ENCODE results near the gene ITSN1. TPM values are rescaled to one million over a fixed set of nuclear protein-coding genes. Genes with fewer than 3 reads are reported as not detected.

Gene ITSN1
- total and polyA plus RNA-seq, 2 experiments from 2014 or later, result 35.5 to 57.1 TPM

DNA sequence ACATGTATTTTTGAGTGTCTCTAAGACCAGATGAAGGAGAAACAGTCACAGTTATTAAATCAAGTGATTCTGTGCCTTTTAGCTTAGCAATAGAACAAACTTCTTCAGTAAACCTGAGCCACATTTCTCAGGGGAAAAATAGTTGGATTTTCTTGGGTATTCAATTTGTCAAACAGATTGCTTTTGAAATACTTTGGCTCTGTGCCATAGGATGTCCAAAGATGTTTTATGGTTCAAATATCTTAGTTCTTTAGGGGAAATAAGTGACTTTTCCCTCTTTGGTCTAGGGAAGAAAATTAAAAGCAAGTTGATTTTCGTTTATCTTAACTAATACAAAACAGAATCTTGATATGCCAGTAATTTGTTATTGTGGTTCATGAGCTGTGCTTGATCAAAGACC lies 147.4 kb downstream of the ITSN1 start:
- Histone ChIP-seq H3K9me3 (ENCODE audit: low read depth) (no peaks in the 10 kb centered on the region), H3F3A (ENCODE audit: insufficient read depth) (no peaks in the 10 kb centered on the region), H3K36me3 (ENCODE audit: low read depth) (peaks cover 14% of the 10 kb centered on the region; the same call in 1 of the 2 replicates), H3K27me3 (replicated peaks; ENCODE audit: insufficient read depth) (no peaks in the 10 kb centered on the region), H4K20me1 (ENCODE audit: insufficient read depth) (no peaks in the 10 kb centered on the region), H3K79me2 (ENCODE audit: insufficient read depth) (0 out of 2 replicates have a peak, but pooled peaks cover 6% of the 10 kb centered on the region), H3K4me2 (ENCODE audit: unreplicated experiment) (no peak overlapping the region), H3K4me1 (ENCODE audit: insufficient read depth) (no peaks in the 10 kb centered on the region), H3K9me2 (ENCODE audit: insufficient read depth) (no peaks in the 10 kb centered on the region), H3K9ac (no peak overlapping the region), H3K27ac (no peak overlapping the region), H3K4me3 (no peak overlapping the region), H2AFZ (no peak overlapping the region)
- in situ Hi-C loops (cut with MboI), result no loop called here
- WGBS, 2 experiments (ENCODE audit: low coverage in 1 of 2, low lambda C conversion rate in 2 of 2, missing lambda C conversion rate in 2 of 2), result 13 to 15% methylated on average over 1 of the region's 1 CpG
- TF ChIP-seq EZH2phosphoT487 (IDR thresholded peaks at IDR 0.05; ENCODE audit: insufficient read depth, low read depth) (no peak), EZH2 (IDR thresholded peaks at IDR 0.05; ENCODE audit: insufficient read depth, poor library complexity, severe bottlenecking) (no peak)
- no peak for DNase-seq

DNA sequence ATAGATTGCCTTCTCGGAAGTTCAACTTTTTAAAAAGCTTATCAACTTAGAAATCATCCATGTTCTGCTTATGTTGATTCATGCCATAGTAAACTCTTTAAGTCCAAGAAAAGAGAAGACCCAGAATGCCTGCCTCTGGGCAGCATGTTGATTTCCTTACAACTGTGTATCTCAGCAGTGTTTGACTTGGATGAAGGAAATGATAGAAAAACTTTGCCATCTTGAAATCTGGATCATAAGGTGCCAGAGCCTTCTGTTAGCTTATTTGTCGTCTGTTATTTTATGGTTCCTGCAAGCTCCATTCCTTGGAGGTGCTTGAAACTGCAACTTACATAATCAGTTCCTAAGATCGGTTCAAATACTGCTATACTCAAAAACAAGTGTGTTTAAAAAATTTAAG lies 148.8 kb downstream of the ITSN1 start:
- no peak overlapping the region for H3K9ac ChIP-seq
- no peak overlapping the region for H3K4me3 ChIP-seq
- no peaks in the 10 kb centered on the region for H3K9me3 ChIP-seq (ENCODE audit: low read depth)
- no peaks in the 10 kb centered on the region for H3K4me1 ChIP-seq (ENCODE audit: insufficient read depth)
- H2AFZ ChIP-seq, result no peak overlapping the region
- no peaks in the 10 kb centered on the region for H3F3A ChIP-seq (ENCODE audit: insufficient read depth)
- in situ Hi-C loops (cut with MboI), result no loop called here
- peaks cover 24% of the 10 kb centered on the region for H3K36me3 ChIP-seq (ENCODE audit: low read depth)
- no peak for DNase-seq
- WGBS, 2 experiments (ENCODE audit: low coverage in 1 of 2, low lambda C conversion rate in 2 of 2, missing lambda C conversion rate in 2 of 2), result 76 to 79% methylated on average over 3 of the region's 3 CpGs
- no peaks in the 10 kb centered on the region for H4K20me1 ChIP-seq (ENCODE audit: insufficient read depth)
- no peak overlapping the region for H3K4me2 ChIP-seq (ENCODE audit: unreplicated experiment)
- no peaks in the 10 kb centered on the region for H3K9me2 ChIP-seq (ENCODE audit: insufficient read depth)
- no peaks in the 10 kb centered on the region for H3K79me2 ChIP-seq (ENCODE audit: insufficient read depth)
- TF ChIP-seq EZH2 (IDR thresholded peaks at IDR 0.05; ENCODE audit: insufficient read depth, poor library complexity, severe bottlenecking) (no peak), EZH2phosphoT487 (IDR thresholded peaks at IDR 0.05; ENCODE audit: insufficient read depth, low read depth) (no peak)
- no peak overlapping the region for H3K27ac ChIP-seq
- no peaks in the 10 kb centered on the region for H3K27me3 ChIP-seq (replicated peaks; ENCODE audit: insufficient read depth)

DNA sequence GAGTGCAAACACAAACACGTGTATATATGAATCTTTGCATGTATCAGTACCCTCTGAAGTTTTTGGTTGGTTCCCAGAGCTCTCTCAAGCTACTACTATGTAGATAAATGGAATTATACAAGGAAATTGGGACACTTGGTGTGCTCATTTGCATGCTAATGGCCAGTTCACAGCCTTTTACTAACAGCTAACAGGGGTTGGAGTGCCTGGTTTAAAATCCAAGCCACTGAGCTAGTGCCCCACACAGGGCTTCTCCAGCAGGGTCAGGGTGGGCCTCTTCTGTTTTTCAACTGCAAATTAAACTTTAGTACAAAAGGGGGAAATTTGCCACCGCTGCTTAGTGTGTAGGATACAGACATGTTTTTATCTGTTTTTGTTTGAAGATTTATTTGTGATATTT lies 152.3 kb downstream of the ITSN1 start:
- no peak for TF ChIP-seq EZH2phosphoT487 (IDR thresholded peaks at IDR 0.05; ENCODE audit: insufficient read depth, low read depth)
- TF ChIP-seq EZH2 (IDR thresholded peaks at IDR 0.05; ENCODE audit: insufficient read depth, poor library complexity, severe bottlenecking), result no peak
- in situ Hi-C loops (cut with MboI), result no loop called here
- H3K79me2 ChIP-seq (ENCODE audit: insufficient read depth), result no peaks in the 10 kb centered on the region
- H3K27ac ChIP-seq, result no peak overlapping the region
- no peaks in the 10 kb centered on the region for H3K4me1 ChIP-seq (ENCODE audit: insufficient read depth)
- H4K20me1 ChIP-seq (ENCODE audit: insufficient read depth), result no peaks in the 10 kb centered on the region
- peaks cover 16% of the 10 kb centered on the region for H3K36me3 ChIP-seq (ENCODE audit: low read depth)
- no peaks in the 10 kb centered on the region for H3K27me3 ChIP-seq (replicated peaks; ENCODE audit: insufficient read depth)
- H2AFZ ChIP-seq, result no peak overlapping the region
- H3K9me2 ChIP-seq (ENCODE audit: insufficient read depth), result no peaks in the 10 kb centered on the region
- WGBS, 2 experiments (ENCODE audit: low coverage in 1 of 2, low lambda C conversion rate in 2 of 2, missing lambda C conversion rate in 2 of 2), result 79 to 81% methylated on average over 2 of the region's 2 CpGs
- no peak overlapping the region for H3K4me2 ChIP-seq (ENCODE audit: unreplicated experiment)
- no peak overlapping the region for H3K4me3 ChIP-seq
- no peak overlapping the region for H3K9ac ChIP-seq
- no peaks in the 10 kb centered on the region for H3F3A ChIP-seq (ENCODE audit: insufficient read depth)
- H3K9me3 ChIP-seq (ENCODE audit: low read depth), result no peaks in the 10 kb centered on the region
- DNase-seq, result no peak

DNA sequence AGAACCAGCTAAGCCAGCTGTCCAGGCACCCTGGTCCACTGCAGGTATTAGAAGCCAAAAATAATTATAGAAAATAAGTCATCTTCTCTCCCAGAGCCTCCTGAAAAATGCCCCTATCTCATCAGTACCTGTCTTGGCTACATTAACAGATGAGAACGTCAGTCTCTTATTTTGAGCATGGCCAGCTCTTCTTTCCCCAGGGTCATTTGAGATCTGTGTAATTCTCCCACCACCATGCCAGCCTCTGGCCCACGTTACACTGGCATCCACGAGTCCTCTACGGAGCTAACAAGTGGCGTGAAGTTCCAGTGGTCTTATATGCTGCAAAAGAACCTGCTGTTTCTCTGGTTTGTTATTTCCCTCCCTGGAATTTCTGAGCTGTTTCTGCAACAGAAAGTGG lies 155.3 kb downstream of the ITSN1 start:
- H3F3A ChIP-seq (ENCODE audit: insufficient read depth), result peaks cover 13% of the 10 kb centered on the region
- peaks cover 22% of the 10 kb centered on the region for H3K36me3 ChIP-seq (ENCODE audit: low read depth)
- no peak for TF ChIP-seq EZH2 (IDR thresholded peaks at IDR 0.05; ENCODE audit: insufficient read depth, poor library complexity, severe bottlenecking)
- TF ChIP-seq EZH2phosphoT487 (IDR thresholded peaks at IDR 0.05; ENCODE audit: insufficient read depth, low read depth), result no peak
- H4K20me1 ChIP-seq (ENCODE audit: insufficient read depth), result no peaks in the 10 kb centered on the region
- H3K4me1 ChIP-seq (ENCODE audit: insufficient read depth), result peaks cover 14% of the 10 kb centered on the region
- H3K9ac ChIP-seq, result no peak overlapping the region
- H3K79me2 ChIP-seq (ENCODE audit: insufficient read depth), result no peaks in the 10 kb centered on the region
- in situ Hi-C loops (cut with MboI), result no loop called here
- H3K9me3 ChIP-seq (ENCODE audit: low read depth), result no peaks in the 10 kb centered on the region
- no peaks in the 10 kb centered on the region for H3K27me3 ChIP-seq (replicated peaks; ENCODE audit: insufficient read depth)
- H3K9me2 ChIP-seq (ENCODE audit: insufficient read depth), result no peaks in the 10 kb centered on the region
- no peak overlapping the region for H2AFZ ChIP-seq
- H3K4me2 ChIP-seq (ENCODE audit: unreplicated experiment), result no peak overlapping the region
- H3K27ac ChIP-seq, result no peak overlapping the region
- DNase-seq, result no peak
- no peak overlapping the region for H3K4me3 ChIP-seq
- WGBS, 2 experiments (ENCODE audit: low coverage in 1 of 2, low lambda C conversion rate in 2 of 2, missing lambda C conversion rate in 2 of 2), result 97 to 99% methylated on average over 5 of the region's 5 CpGs
